Measurements from ENCODE around the gene UPK3B.

DNA sequence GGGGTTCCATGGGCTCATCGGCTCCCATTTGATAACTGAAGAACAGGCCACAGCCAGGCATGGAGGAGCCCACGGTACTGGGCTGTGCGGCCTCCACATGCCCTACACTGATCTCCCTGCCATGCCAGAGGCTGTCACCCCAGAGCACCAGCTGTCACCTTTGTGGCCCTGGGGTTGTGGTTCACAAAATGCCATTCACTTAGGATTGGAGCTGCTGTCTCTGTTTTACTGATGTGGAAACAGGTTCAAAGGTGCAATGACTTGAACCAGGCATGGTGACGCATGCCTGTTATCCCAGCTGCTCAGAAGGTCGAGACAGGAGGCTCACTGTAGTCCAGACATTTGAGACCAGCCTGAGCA, 4.3 kb upstream of the UPK3B start:
- TF ChIP-seq, protein P1, sequence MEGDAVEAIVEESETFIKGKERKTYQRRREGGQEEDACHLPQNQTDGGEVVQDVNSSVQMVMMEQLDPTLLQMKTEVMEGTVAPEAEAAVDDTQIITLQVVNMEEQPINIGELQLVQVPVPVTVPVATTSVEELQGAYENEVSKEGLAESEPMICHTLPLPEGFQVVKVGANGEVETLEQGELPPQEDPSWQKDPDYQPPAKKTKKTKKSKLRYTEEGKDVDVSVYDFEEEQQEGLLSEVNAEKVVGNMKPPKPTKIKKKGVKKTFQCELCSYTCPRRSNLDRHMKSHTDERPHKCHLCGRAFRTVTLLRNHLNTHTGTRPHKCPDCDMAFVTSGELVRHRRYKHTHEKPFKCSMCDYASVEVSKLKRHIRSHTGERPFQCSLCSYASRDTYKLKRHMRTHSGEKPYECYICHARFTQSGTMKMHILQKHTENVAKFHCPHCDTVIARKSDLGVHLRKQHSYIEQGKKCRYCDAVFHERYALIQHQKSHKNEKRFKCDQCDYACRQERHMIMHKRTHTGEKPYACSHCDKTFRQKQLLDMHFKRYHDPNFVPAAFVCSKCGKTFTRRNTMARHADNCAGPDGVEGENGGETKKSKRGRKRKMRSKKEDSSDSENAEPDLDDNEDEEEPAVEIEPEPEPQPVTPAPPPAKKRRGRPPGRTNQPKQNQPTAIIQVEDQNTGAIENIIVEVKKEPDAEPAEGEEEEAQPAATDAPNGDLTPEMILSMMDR (IDR thresholded peaks at IDR 0.05; ENCODE audit: extremely low read depth in 1 of 2, insufficient read depth in 1 of 2, low read depth in 1 of 2, low read length in 2 of 2), result no peak
- no peak for TF ChIP-seq POLR2A (IDR thresholded peaks at IDR 0.05; ENCODE audit: low read depth, low read length)
- no peak for TF ChIP-seq MYC (IDR thresholded peaks at IDR 0.05; ENCODE audit: low read depth, low read length)
